ENCODE measurements around the gene NPAS4.
A peak's percentile ranks its signal among the peaks of the same experiment; 100 is the strongest.

- TF ChIP-seq CTCF (IDR thresholded peaks at IDR 0.05; ENCODE audit: insufficient read depth, low read length, poor library complexity, severe bottlenecking) (peak; percentile 22), EZH2phosphoT487 (conservative IDR thresholded peaks at IDR 0.05; ENCODE audit: low read length) (no peak)
Observed at GRCh38 chr11:66418168-66418985, 2.5 kb upstream of the NPAS4 start.
